GM23338 (cell line): ENCODE data around the gene CFAP65. TPM values are rescaled to one million over a fixed set of nuclear protein-coding genes. Genes with fewer than 3 reads are reported as not detected.

Experiments
- CREB1 ChIP-seq: fragments of 250-450 bp; sonication (Bioruptor Pico); IDR thresholded peaks from 2 replicates; pipeline ENCODE4 v1.5.0; 2020; ENCODE audit warnings: low read depth, mild to moderate bottlenecking, moderate library complexity
- EZH2 ChIP-seq: fragments of 200-600 bp; sonication (generic); IDR thresholded peaks from one replicate; pipeline ENCODE4 v1.8.0; 2017; ENCODE audit warnings: antibody characterized with exemption, mild to moderate bottlenecking, low read depth; ENCODE audit not compliant: unreplicated experiment
- EZH2phosphoT487 ChIP-seq: fragments of 200-600 bp; sonication (generic); IDR thresholded peaks from one replicate; pipeline ENCODE4 v1.8.1; 2018; ENCODE audit warnings: antibody characterized with exemption; ENCODE audit not compliant: unreplicated experiment
- JUNB ChIP-seq: IDR thresholded peaks from one replicate; pipeline ENCODE4 v1.6.1; 2016; ENCODE audit warnings: antibody characterized with exemption; ENCODE audit not compliant: unreplicated experiment
- POLR2AphosphoS5 ChIP-seq: IDR thresholded peaks from 2 replicates; pipeline ENCODE4 v1.6.1; 2016; ENCODE audit warnings: antibody characterized with exemption, low read depth
- STAT1 ChIP-seq: IDR thresholded peaks from one replicate; pipeline ENCODE4 v1.6.1; 2016; ENCODE audit warnings: antibody characterized with exemption; ENCODE audit not compliant: unreplicated experiment
- ZNF114 ChIP-seq: fragments of 250-450 bp; sonication (Bioruptor Pico); IDR thresholded peaks from 2 replicates; pipeline ENCODE4 v1.5.0; 2020; ENCODE audit warnings: mild to moderate bottlenecking, moderate library complexity
- ZNF331 ChIP-seq: fragments of 250-450 bp; sonication (Bioruptor Pico); IDR thresholded peaks from 2 replicates; pipeline ENCODE4 v1.5.0; 2020; ENCODE audit warnings: low read depth, mild to moderate bottlenecking, moderate library complexity
- polyA plus RNA-seq: library from polyadenylated mRNA; unstranded; fragments of >200 nt; fragmentation: Nextera tagmentation; extraction: Ambion mirVana; gene quantifications from 2 replicates; pipeline ENCODE4 v1.2.1, GENCODE V29; 2016
- total RNA-seq: library from RNA; depleted of rRNA; stranded (reverse); fragments of >200 nt; shearing (Covaris generic); gene quantifications from 2 replicates; pipeline ENCODE4 v1.2.3, GENCODE V29; 2014
- TF ChIP-seq, protein P1 (sequence below): fragments of 250-450 bp; sonication (Bioruptor Pico); IDR thresholded peaks from 2 replicates; pipeline ENCODE4 v1.5.0; 2020; ENCODE audit warnings: mild to moderate bottlenecking, moderate library complexity
- TF ChIP-seq, protein P2 (sequence below), 2 experiments: fragments of 200-600 bp in 1 of 2; sonication (generic) in 1 of 2; conservative IDR thresholded peaks; 2 replicates each; pipeline versions ENCODE4 v1.5.1 to v1.6.1; 2016 to 2017; ENCODE audit warnings: antibody characterized with exemption in 2 of 2, low read depth in 2 of 2, mild to moderate bottlenecking in 2 of 2, moderate library complexity in 1 of 2

CFAP65 gene
- total and polyA plus RNA-seq, 2 experiments from 2014 or later: 0.38 to 0.74 TPM

DNA sequence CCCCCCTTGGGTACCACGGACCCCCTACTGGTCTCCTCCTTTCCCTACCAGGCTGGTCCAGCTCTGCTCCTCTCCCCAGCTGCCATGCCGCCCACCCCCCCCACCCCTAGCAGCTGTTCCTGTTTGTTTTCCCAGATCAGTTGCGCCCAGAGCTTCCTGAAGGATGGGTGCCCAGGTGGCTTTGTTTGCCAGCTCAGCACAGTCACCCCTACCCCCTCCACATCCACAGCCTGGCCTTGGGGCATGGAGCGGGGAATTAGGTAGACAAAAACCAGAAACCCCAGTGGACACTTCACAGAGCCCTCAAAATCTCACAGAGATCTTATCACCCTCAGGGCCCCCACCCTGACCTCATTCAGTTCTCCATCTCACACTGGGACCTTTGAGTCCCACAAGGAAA is 44.4 kb downstream of the CFAP65 start (continued):
- TF ChIP-seq, protein P1, sequence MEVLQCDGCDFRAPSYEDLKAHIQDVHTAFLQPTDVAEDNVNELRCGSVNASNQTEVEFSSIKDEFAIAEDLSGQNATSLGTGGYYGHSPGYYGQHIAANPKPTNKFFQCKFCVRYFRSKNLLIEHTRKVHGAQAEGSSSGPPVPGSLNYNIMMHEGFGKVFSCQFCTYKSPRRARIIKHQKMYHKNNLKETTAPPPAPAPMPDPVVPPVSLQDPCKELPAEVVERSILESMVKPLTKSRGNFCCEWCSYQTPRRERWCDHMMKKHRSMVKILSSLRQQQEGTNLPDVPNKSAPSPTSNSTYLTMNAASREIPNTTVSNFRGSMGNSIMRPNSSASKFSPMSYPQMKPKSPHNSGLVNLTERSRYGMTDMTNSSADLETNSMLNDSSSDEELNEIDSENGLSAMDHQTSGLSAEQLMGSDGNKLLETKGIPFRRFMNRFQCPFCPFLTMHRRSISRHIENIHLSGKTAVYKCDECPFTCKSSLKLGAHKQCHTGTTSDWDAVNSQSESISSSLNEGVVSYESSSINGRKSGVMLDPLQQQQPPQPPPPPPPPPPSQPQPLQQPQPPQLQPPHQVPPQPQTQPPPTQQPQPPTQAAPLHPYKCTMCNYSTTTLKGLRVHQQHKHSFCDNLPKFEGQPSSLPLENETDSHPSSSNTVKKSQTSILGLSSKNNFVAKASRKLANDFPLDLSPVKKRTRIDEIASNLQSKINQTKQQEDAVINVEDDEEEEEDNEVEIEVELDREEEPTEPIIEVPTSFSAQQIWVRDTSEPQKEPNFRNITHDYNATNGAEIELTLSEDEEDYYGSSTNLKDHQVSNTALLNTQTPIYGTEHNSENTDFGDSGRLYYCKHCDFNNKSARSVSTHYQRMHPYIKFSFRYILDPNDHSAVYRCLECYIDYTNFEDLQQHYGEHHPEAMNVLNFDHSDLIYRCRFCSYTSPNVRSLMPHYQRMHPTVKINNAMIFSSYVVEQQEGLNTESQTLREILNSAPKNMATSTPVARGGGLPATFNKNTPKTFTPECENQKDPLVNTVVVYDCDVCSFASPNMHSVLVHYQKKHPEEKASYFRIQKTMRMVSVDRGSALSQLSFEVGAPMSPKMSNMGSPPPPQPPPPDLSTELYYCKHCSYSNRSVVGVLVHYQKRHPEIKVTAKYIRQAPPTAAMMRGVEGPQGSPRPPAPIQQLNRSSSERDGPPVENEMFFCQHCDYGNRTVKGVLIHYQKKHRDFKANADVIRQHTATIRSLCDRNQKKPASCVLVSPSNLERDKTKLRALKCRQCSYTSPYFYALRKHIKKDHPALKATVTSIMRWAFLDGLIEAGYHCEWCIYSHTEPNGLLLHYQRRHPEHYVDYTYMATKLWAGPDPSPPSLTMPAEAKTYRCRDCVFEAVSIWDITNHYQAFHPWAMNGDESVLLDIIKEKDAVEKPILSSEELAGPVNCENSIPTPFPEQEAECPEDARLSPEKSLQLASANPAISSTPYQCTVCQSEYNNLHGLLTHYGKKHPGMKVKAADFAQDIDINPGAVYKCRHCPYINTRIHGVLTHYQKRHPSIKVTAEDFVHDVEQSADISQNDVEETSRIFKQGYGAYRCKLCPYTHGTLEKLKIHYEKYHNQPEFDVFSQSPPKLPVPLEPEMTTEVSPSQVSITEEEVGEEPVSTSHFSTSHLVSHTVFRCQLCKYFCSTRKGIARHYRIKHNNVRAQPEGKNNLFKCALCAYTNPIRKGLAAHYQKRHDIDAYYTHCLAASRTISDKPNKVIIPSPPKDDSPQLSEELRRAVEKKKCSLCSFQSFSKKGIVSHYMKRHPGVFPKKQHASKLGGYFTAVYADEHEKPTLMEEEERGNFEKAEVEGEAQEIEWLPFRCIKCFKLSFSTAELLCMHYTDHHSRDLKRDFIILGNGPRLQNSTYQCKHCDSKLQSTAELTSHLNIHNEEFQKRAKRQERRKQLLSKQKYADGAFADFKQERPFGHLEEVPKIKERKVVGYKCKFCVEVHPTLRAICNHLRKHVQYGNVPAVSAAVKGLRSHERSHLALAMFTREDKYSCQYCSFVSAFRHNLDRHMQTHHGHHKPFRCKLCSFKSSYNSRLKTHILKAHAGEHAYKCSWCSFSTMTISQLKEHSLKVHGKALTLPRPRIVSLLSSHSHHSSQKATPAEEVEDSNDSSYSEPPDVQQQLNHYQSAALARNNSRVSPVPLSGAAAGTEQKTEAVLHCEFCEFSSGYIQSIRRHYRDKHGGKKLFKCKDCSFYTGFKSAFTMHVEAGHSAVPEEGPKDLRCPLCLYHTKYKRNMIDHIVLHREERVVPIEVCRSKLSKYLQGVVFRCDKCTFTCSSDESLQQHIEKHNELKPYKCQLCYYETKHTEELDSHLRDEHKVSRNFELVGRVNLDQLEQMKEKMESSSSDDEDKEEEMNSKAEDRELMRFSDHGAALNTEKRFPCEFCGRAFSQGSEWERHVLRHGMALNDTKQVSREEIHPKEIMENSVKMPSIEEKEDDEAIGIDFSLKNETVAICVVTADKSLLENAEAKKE (CRISPR knock-in tag): no peak
- TF ChIP-seq, protein P2, sequence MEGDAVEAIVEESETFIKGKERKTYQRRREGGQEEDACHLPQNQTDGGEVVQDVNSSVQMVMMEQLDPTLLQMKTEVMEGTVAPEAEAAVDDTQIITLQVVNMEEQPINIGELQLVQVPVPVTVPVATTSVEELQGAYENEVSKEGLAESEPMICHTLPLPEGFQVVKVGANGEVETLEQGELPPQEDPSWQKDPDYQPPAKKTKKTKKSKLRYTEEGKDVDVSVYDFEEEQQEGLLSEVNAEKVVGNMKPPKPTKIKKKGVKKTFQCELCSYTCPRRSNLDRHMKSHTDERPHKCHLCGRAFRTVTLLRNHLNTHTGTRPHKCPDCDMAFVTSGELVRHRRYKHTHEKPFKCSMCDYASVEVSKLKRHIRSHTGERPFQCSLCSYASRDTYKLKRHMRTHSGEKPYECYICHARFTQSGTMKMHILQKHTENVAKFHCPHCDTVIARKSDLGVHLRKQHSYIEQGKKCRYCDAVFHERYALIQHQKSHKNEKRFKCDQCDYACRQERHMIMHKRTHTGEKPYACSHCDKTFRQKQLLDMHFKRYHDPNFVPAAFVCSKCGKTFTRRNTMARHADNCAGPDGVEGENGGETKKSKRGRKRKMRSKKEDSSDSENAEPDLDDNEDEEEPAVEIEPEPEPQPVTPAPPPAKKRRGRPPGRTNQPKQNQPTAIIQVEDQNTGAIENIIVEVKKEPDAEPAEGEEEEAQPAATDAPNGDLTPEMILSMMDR (conservative IDR thresholded peaks at IDR 0.05; ENCODE audit: low read depth in 2 of 2): no peak
- TF ChIP-seq STAT1 (no peak), CREB1 (CRISPR knock-in tag) (no peak), EZH2phosphoT487 (no peak), JUNB (no peak), EZH2 (no peak), POLR2AphosphoS5 (no peak), ZNF114 (CRISPR knock-in tag) (no peak), ZNF331 (CRISPR knock-in tag) (no peak)
